GM04503 (cell line): Measurements from ENCODE around the gene OAS3.
"Not testable (repeated sequence)": the region's sequence is repeated elsewhere in the genome, so short reads cannot be mapped to it uniquely, and the experiment has no call there.

ENCODE experiments used
- DNase-seq: peaks from one replicate; pipeline ENCODE4 v3.0.0-alpha.2; 2012; ENCODE audit warnings: low read depth

Gene OAS3

GRCh38 chr12:112986291-112986800 lies 48.1 kb downstream of the OAS3 start:
- DNase-seq: no peak

- DNase-seq: no peak
Observed at GRCh38 chr12:112987561-112987960, 49.3 kb downstream of the OAS3 start.

GRCh38 chr12:112988224-112988623 lies 50.0 kb downstream of the OAS3 start:
- no peak for DNase-seq

GRCh38 chr12:112988823-112989385 lies 50.6 kb downstream of the OAS3 start:
- not testable (repeated sequence) for DNase-seq

GRCh38 chr12:112989806-112990205 lies 51.5 kb downstream of the OAS3 start:
- DNase-seq: no peak

- no peak for DNase-seq
Observed at GRCh38 chr12:112992541-112993398, 54.5 kb downstream of the OAS3 start.

GRCh38 chr12:112995008-112995407 lies 56.7 kb downstream of the OAS3 start:
- DNase-seq: no peak

- no peak for DNase-seq
Observed at GRCh38 chr12:112996501-112996900, 58.2 kb downstream of the OAS3 start.

- no peak for DNase-seq
Observed at GRCh38 chr12:112997506-112997905, 59.2 kb downstream of the OAS3 start.

- no peak for DNase-seq
Observed at GRCh38 chr12:112998987-112999767, 60.9 kb downstream of the OAS3 start.

- DNase-seq: no peak
Observed at GRCh38 chr12:113000433-113000832, 62.2 kb downstream of the OAS3 start.

GRCh38 chr12:113002155-113002554 lies 63.9 kb downstream of the OAS3 start:
- no peak for DNase-seq

GRCh38 chr12:113002676-113003075 lies 64.4 kb downstream of the OAS3 start:
- no peak for DNase-seq

GRCh38 chr12:113003636-113004035 lies 65.4 kb downstream of the OAS3 start:
- DNase-seq: no peak

GRCh38 chr12:113005762-113006161 lies 67.5 kb downstream of the OAS3 start:
- no peak for DNase-seq

GRCh38 chr12:113006206-113006605 lies 67.9 kb downstream of the OAS3 start:
- no peak for DNase-seq

- DNase-seq: no peak
Observed at GRCh38 chr12:113006641-113007040, 68.4 kb downstream of the OAS3 start.

GRCh38 chr12:113007166-113007565 lies 68.9 kb downstream of the OAS3 start:
- peak; percentile 21 for DNase-seq

GRCh38 chr12:113010701-113011100 lies 72.4 kb downstream of the OAS3 start:
- no peak for DNase-seq

- no peak for DNase-seq
Observed at GRCh38 chr12:113014565-113014964, 76.3 kb downstream of the OAS3 start.

GRCh38 chr12:113016796-113017195 lies 78.5 kb downstream of the OAS3 start:
- no peak for DNase-seq

GRCh38 chr12:113019025-113019424 lies 80.8 kb downstream of the OAS3 start:
- peak; percentile 10 for DNase-seq

- DNase-seq: no peak
Observed at GRCh38 chr12:113021500-113021899, 83.2 kb downstream of the OAS3 start.
